ENCODE data around the gene PLG.
"Not testable (repeated sequence)": the region's sequence is repeated elsewhere in the genome, so short reads cannot be mapped to it uniquely, and the experiment has no call there.

Gene PLG

DNA sequence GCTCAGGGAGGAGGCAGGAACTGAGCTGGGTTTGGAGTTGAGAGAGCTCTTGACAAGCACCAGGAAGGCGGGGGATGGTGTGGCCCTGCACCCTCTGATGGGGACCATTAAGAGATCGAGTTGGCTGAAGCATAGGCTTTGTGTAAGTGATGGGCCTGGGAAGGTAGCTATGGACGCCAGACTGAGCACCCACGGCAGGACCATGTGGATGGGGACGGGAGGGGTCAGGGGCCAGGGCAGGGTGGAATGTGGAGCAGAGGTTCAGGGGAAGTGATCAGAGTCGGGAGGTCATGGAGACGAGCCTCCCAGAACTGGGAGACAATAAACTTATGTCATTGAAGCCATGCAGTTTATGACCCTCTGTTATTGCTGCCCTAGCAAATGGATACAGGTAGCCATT is 81.7 kb downstream of the PLG start:
- Mint-ChIP-seq H3K4me1 (no peaks in the 10 kb centered on the region), H3K9me3 (no peaks in the 10 kb centered on the region), H3K27me3 (peaks cover 4% of the 10 kb centered on the region), H3K4me3 (no peak overlapping the region), H3K36me3 (no peaks in the 10 kb centered on the region), H3K27ac (no peak overlapping the region)

DNA sequence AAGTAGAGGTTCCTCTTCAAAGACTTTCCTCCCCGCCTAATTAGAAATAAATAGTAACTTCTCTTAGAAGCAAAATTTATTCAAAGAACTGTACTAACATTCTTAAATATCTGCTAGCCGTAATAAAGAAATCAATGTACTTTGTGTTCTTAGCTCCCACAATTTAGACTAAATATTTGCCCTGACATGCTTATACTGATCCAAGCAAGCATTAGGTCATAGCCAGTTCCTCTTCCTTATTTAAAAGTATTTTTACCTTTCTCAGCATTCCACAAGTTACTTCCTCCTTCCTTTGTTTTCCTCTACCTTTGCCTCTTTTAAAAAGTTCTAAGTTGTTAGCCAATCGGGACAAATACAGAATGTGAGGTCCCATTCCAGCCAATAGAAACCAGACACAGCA is 86.1 kb downstream of the PLG start:
- not testable (repeated sequence) for H3K27me3 Mint-ChIP-seq, H3K9me3 Mint-ChIP-seq, H3K4me1 Mint-ChIP-seq, H3K4me3 Mint-ChIP-seq, H3K36me3 Mint-ChIP-seq, H3K27ac Mint-ChIP-seq

GRCh38 chr6:160788806-160789205 is 86.8 kb downstream of the PLG start:
- peaks cover 3% of the 10 kb centered on the region for H3K27me3 Mint-ChIP-seq
- no peak overlapping the region for H3K4me3 Mint-ChIP-seq
- no peaks in the 10 kb centered on the region for H3K36me3 Mint-ChIP-seq
- no peak overlapping the region for H3K27ac Mint-ChIP-seq
- H3K9me3 Mint-ChIP-seq, result no peaks in the 10 kb centered on the region
- no peaks in the 10 kb centered on the region for H3K4me1 Mint-ChIP-seq

GRCh38 chr6:160789263-160790027 is 87.4 kb downstream of the PLG start:
- no peak overlapping the region for H3K4me3 Mint-ChIP-seq
- H3K27me3 Mint-ChIP-seq, result peaks cover 3% of the 10 kb centered on the region
- no peak overlapping the region for H3K27ac Mint-ChIP-seq
- H3K4me1 Mint-ChIP-seq, result no peaks in the 10 kb centered on the region
- H3K9me3 Mint-ChIP-seq, result no peaks in the 10 kb centered on the region
- no peaks in the 10 kb centered on the region for H3K36me3 Mint-ChIP-seq

DNA sequence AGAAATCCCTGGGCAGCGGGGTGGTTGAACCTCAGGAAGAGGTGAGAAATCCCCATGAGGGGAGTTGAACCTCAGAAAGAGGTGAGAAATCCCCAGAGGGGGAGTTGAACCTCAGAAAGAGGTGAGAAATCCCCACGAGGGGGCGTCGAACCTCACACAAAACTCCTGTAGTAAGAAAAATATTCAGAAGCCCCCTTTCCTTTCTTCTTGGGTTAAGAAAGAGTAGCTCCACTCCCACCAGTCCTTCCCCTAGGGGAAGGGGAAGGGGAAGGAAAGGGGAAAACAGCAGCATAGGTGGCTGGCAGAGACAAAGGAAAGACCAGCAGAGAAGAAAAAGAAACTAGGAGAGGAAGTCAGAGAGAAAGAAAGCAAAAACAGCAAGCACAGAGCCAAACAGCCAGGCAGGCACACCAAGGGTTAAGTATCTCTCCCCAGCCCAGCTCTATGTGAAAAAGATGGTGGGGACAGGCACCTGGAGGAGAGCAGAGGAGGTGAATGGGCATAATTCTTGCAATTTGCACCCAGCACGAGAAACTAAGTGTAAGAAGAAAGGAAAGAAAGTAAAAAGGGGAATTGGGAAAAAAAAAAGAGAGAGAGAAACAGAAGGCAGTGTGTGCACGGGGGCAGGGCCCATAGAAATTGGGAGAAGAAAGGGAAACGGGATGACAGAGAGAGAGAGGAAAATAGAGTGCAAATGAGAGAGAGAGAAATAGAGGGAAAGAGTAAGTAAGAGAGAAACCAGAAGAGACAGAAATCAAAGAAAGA is 88.2 kb downstream of the PLG start:
- H3K9me3 Mint-ChIP-seq, result no peaks in the 10 kb centered on the region
- no peaks in the 10 kb centered on the region for H3K36me3 Mint-ChIP-seq
- peaks cover 3% of the 10 kb centered on the region for H3K27me3 Mint-ChIP-seq
- H3K4me3 Mint-ChIP-seq, result no peak overlapping the region
- no peak overlapping the region for H3K27ac Mint-ChIP-seq
- no peaks in the 10 kb centered on the region for H3K4me1 Mint-ChIP-seq

DNA sequence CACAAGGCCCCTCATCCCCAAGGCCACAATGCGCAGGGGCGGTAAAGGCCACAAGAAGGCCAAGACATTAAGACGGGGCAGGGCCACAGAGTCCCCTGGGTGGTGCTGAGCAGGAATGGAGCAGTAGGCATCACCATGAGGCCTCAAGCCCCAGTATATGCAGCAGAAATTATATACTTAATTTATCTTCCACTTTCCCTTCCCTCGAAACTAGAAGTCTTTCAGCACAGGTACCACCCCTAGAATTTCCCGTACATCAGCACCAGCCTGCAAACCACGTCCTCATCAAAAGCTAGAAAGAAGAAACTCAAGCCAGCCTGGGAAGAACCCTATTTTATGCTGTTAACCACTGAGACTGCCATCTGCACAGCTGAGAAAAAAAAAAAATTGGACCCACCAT is 89.4 kb downstream of the PLG start:
- Mint-ChIP-seq H3K27me3 (peaks cover 3% of the 10 kb centered on the region), H3K36me3 (no peaks in the 10 kb centered on the region), H3K9me3 (no peaks in the 10 kb centered on the region), H3K4me1 (no peaks in the 10 kb centered on the region), H3K4me3 (no peak overlapping the region), H3K27ac (no peak overlapping the region)

GRCh38 chr6:160791981-160792418 is 90.0 kb downstream of the PLG start:
- no peak overlapping the region for H3K27ac Mint-ChIP-seq
- no peak overlapping the region for H3K4me3 Mint-ChIP-seq
- no peaks in the 10 kb centered on the region for H3K9me3 Mint-ChIP-seq
- no peaks in the 10 kb centered on the region for H3K36me3 Mint-ChIP-seq
- peaks cover 3% of the 10 kb centered on the region for H3K27me3 Mint-ChIP-seq
- H3K4me1 Mint-ChIP-seq, result no peaks in the 10 kb centered on the region

GRCh38 chr6:160792708-160793107 is 90.7 kb downstream of the PLG start:
- H3K27me3 Mint-ChIP-seq, result no peaks in the 10 kb centered on the region
- H3K4me1 Mint-ChIP-seq, result no peaks in the 10 kb centered on the region
- H3K9me3 Mint-ChIP-seq, result no peaks in the 10 kb centered on the region
- H3K36me3 Mint-ChIP-seq, result no peaks in the 10 kb centered on the region
- H3K27ac Mint-ChIP-seq, result no peak overlapping the region
- H3K4me3 Mint-ChIP-seq, result no peak overlapping the region

DNA sequence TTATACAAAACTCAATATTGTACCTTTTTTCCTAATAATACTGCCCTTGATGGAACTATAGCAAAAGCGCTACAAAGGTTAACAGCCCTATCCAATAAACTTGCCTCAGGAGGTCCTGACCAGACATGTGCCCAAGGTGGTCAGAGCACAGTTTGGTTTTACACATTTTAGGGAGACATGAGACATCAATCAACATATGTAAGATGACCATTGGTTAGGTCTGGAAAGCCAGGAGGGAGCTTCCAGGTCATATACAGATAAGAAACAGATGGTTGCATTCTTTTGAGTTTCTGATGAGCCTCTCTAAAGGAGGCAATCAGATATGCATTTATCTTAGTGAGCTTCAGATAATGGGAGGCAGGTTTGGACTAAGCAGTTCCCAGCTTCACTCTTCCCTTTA is 91.6 kb downstream of the PLG start:
- Mint-ChIP-seq H3K27me3 (no peaks in the 10 kb centered on the region), H3K4me1 (no peaks in the 10 kb centered on the region), H3K9me3 (no peaks in the 10 kb centered on the region), H3K4me3 (no peak overlapping the region), H3K27ac (no peak overlapping the region), H3K36me3 (no peaks in the 10 kb centered on the region)

DNA sequence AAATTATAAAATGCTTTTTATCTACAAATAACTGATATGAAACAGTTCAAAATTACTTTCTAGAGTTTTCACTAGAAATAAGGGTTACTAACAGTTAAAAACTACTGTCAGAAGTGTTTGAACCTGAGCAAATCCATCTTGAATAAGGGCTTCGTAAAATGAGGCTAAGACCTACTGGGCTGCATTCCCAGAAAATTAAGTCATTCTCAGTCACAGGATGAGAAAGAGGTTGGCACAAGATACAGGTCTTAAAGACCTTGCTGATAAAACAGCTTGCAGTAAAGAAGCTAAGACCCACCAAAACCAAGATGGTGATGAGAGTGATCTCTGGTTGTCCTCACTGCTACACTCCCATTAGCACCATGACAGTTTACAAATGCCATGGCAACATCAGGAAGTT is 93.7 kb downstream of the PLG start:
- peaks cover 10% of the 10 kb centered on the region for H3K9me3 Mint-ChIP-seq
- H3K27me3 Mint-ChIP-seq, result no peaks in the 10 kb centered on the region
- H3K4me1 Mint-ChIP-seq, result no peaks in the 10 kb centered on the region
- H3K4me3 Mint-ChIP-seq, result no peak overlapping the region
- no peaks in the 10 kb centered on the region for H3K36me3 Mint-ChIP-seq
- H3K27ac Mint-ChIP-seq, result no peak overlapping the region

DNA sequence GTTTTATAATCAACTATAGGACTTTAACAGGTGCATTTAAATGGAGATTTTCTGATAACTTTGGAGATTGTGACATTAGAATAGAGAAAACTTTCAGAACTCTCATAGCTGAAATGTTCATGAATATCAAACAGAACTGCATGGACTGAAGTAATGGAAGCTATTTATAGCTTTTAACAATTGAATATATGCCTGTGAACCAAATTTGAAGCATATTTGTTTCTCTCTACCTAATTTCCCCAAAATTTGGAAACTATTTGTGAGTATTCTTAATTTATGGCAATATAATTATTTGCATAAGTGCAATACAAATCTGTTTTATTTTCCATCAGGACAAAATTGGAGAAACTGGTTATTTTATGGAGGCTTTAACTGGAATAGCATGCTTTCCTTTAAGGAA is 96.6 kb downstream of the PLG start:
- Mint-ChIP-seq H3K27me3 (no peaks in the 10 kb centered on the region), H3K4me1 (no peaks in the 10 kb centered on the region), H3K4me3 (no peak overlapping the region), H3K27ac (no peak overlapping the region), H3K36me3 (no peaks in the 10 kb centered on the region), H3K9me3 (peaks cover 10% of the 10 kb centered on the region)

DNA sequence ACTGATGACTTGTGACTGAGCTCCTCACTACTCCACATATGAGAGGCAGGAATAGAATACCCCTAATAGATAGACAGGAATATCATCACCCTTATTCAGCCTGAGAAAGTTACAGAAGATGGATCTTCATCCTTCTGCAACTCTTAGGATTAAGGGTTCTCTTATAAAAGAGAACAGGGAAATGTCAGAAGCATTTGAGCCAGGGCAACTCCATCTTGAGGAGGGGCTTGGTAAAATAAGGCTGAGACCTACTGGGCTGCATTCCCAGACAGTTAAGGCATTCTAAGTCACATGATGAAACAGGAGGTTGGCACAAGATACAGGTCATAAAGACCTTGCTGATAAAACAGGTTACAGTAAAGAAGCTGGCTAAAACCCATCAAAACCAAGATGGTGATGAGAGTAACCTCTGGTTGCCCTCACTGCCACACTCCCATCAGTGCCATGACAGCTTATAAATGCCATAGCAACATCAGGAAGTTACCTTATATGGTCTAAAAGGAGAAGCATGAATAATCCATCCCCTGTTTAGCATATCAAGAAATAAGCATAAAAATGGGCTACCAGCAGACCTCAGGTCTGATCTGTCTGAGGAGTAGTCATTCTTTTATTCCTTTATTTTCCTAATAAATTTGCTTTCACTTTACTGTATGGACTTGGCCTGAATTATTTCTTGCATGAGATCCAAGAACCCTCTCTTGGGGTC is 97.9 kb downstream of the PLG start:
- H3K27ac Mint-ChIP-seq, result no peak overlapping the region
- peaks cover 10% of the 10 kb centered on the region for H3K9me3 Mint-ChIP-seq
- H3K4me1 Mint-ChIP-seq, result no peaks in the 10 kb centered on the region
- no peaks in the 10 kb centered on the region for H3K36me3 Mint-ChIP-seq
- no peaks in the 10 kb centered on the region for H3K27me3 Mint-ChIP-seq
- H3K4me3 Mint-ChIP-seq, result no peak overlapping the region

DNA sequence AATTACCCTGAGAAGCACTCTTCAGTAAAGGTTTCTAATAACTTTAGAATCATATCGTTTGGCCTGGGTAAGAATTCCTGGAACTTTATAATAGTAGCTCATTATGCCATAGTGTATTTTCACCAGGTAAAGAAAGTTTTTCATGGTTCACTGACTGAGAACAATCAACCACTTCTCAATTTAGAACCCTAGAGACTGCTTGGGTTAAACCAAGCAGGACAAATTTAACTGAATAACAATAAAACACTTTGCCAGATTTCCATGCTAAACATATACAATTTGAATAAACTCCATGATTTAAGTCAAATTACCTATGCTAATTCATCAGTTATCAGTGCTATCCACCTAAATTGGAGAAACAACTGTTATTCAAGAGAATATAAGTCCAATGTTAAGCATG is 99.4 kb downstream of the PLG start:
- H3K4me3 Mint-ChIP-seq, result no peak overlapping the region

DNA sequence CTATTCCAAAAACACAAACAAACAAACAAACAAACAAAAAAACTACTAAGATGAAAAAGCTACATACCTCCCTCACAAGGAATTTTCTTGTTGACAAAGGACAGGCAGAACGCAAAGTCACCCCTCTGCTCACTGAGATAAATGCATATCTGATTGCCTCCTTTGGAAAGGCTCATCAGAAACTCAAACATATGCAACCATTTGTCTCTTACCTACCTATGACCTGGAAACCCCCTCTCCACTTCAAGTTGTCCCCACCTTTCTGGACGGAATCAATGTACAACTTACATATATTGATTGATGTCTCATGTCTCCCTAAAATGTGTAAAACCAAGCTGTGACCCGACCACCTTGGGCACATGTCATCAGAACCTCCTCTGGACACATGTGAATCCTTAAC is 100.0 kb downstream of the PLG start:
- not testable (repeated sequence) for H3K27me3 Mint-ChIP-seq, H3K4me3 Mint-ChIP-seq, H3K9me3 Mint-ChIP-seq, H3K4me1 Mint-ChIP-seq, H3K36me3 Mint-ChIP-seq, H3K27ac Mint-ChIP-seq

More for the DNA sequence above, 99.4 kb downstream of the PLG start:
- no peaks in the 10 kb centered on the region for H3K27me3 Mint-ChIP-seq
- no peak overlapping the region for H3K27ac Mint-ChIP-seq
- H3K9me3 Mint-ChIP-seq, result peaks cover 10% of the 10 kb centered on the region
- no peaks in the 10 kb centered on the region for H3K36me3 Mint-ChIP-seq
- no peaks in the 10 kb centered on the region for H3K4me1 Mint-ChIP-seq

All from activated naive CD4-positive, alpha-beta T cell treated with anti-CD3 and anti-CD28 coated beads, Interleukin-2, amount 50 U/mL, for 24 hours (primary cell).